Liver (tissue), 9 donors: Measurements from ENCODE around the gene MTHFD1L. TPM values are rescaled to one million over a fixed set of nuclear protein-coding genes. Genes with fewer than 3 reads are reported as not detected.

Source experiments
- DNase-seq: peaks from one replicate; pipeline ENCODE4 v3.0.0-alpha.2; 2017; ENCODE audit warnings: low spot score
- H3K27ac ChIP-seq, 2 donors: one replicate each; pipeline ENCODE4 v1.7.0; 2013; ENCODE audit warnings: inconsistent platforms in 2 of 2, low read length in 2 of 2, control low read depth in 1 of 2, low read depth in 1 of 2, mild to moderate bottlenecking in 1 of 2
- H3K27me3 ChIP-seq, 4 donors: one replicate each; pipeline versions ENCODE4 v1.6.1 to v1.7.0; 2013; ENCODE audit warnings: low read length in 3 of 4, inconsistent platforms in 1 of 4, mild to moderate bottlenecking in 1 of 4, moderate library complexity in 1 of 4; ENCODE audit not compliant: control insufficient read depth in 4 of 4, insufficient read depth in 4 of 4
- H3K36me3 ChIP-seq, 4 donors: one replicate each; pipeline versions ENCODE4 v1.6.1 to v1.7.0; 2013; ENCODE audit warnings: low read length in 3 of 4, mild to moderate bottlenecking in 3 of 4, low read depth in 1 of 4, moderate library complexity in 1 of 4; ENCODE audit not compliant: control insufficient read depth in 4 of 4, insufficient read depth in 3 of 4
- H3K4me1 ChIP-seq, 4 donors: one replicate each; pipeline versions ENCODE4 v1.6.1 to v1.7.0; 2013; ENCODE audit warnings: low read length in 3 of 4, mild to moderate bottlenecking in 3 of 4, moderate library complexity in 1 of 4; ENCODE audit not compliant: control insufficient read depth in 4 of 4, insufficient read depth in 4 of 4
- H3K4me3 ChIP-seq, 3 donors: one replicate each; pipeline versions ENCODE4 v1.6.1 to v1.7.0; 2013; ENCODE audit warnings: low read length in 3 of 3, control low read depth in 1 of 3, low read depth in 1 of 3, mild to moderate bottlenecking in 1 of 3
- H3K9ac ChIP-seq, 2 donors: one replicate each; pipeline ENCODE4 v1.7.0; 2013; ENCODE audit warnings: low read length in 2 of 2, mild to moderate bottlenecking in 2 of 2, moderate library complexity in 2 of 2, control low read depth in 1 of 2, low read depth in 1 of 2
- H3K9me3 ChIP-seq, 4 donors: one replicate each; pipeline versions ENCODE4 v1.6.1 to v1.7.0; 2013; ENCODE audit warnings: low read length in 3 of 4; ENCODE audit not compliant: control insufficient read depth in 4 of 4
- ATF3 ChIP-seq: IDR thresholded peaks from 2 replicates; pipeline ENCODE4 v1.6.1; 2016; ENCODE audit warnings: antibody characterized with exemption
- EGR1 ChIP-seq, 2 donors: IDR thresholded peaks; 2 replicates each; pipeline ENCODE4 v1.6.1; 2016 to 2018; ENCODE audit warnings: antibody characterized with exemption in 2 of 2, low read depth in 2 of 2
- FOXA1 ChIP-seq: IDR thresholded peaks from 2 replicates; pipeline ENCODE4 v1.6.1; 2016; ENCODE audit warnings: antibody characterized with exemption
- FOXA2 ChIP-seq: IDR thresholded peaks from 2 replicates; pipeline ENCODE4 v1.6.1; 2016; ENCODE audit warnings: antibody characterized with exemption
- HNF4A ChIP-seq, 2 donors: conservative IDR thresholded peaks; 2 replicates each; pipeline ENCODE4 v1.6.1; 2016; ENCODE audit warnings: antibody characterized with exemption in 2 of 2, mild to moderate bottlenecking in 2 of 2
- HNF4G ChIP-seq: IDR thresholded peaks from 2 replicates; pipeline ENCODE4 v1.6.1; 2016; ENCODE audit warnings: antibody characterized with exemption
- MAX ChIP-seq: IDR thresholded peaks from 2 replicates; pipeline ENCODE4 v1.6.1; 2016; ENCODE audit warnings: antibody characterized with exemption
- RAD21 ChIP-seq, 2 donors: IDR thresholded peaks; 2 replicates each; pipeline ENCODE4 v1.6.1; 2016; ENCODE audit warnings: antibody characterized with exemption in 2 of 2, mild to moderate bottlenecking in 2 of 2
- TAF1 ChIP-seq: conservative IDR thresholded peaks from 2 replicates; pipeline ENCODE4 v1.6.1; 2016; ENCODE audit warnings: antibody characterized with exemption, mild to moderate bottlenecking
- ZBTB33 ChIP-seq: IDR thresholded peaks from 2 replicates; pipeline ENCODE4 v1.6.1; 2016; ENCODE audit warnings: antibody characterized with exemption
- WGBS: extraction: QIAGEN DNeasy Blood & Tissue Kit; methylation state at CpG from one replicate; pipeline ENCODE4 v1.1.7; 2013; 5-methylcytosine and 5-hydroxymethylcytosine counted together
- polyA plus RNA-seq, 2 donors: library from polyadenylated mRNA; stranded (reverse) in 1 of 2; unstranded in 1 of 2; fragments of 200-250 nt in 1 of 2; fragments of >200 nt in 1 of 2; fragmentation: Nextera tagmentation in 1 of 2; extraction: Ambion mirVana in 1 of 2; gene quantifications; one replicate each; pipeline versions ENCODE4 v1.2.1 to v1.2.3, GENCODE V29; 2013 to 2015
- total RNA-seq, 2 donors: library from RNA; depleted of rRNA; stranded (reverse); fragments of >200 nt; gene quantifications; one replicate each; pipeline ENCODE4 v1.2.3, GENCODE V29; 2014
- TF ChIP-seq, protein P1 (sequence below): fragments of 150-350 bp; IDR thresholded peaks from 2 replicates; pipeline ENCODE4 v1.5.1; 2017; ENCODE audit warnings: improper control_type of control experiment, low read depth, low read length; ENCODE audit not compliant: missing input control
- donor health status: healthy.
- donor health status: healthy.
- donor health status: healthy.
- donor health status: healthy.
- donor health status: healthy.

Gene MTHFD1L
- total and polyA plus RNA-seq, 4 donors: 2.0 to 7.7 (median 2.8) TPM

- Histone ChIP-seq H3K36me3 (no peaks in the 10 kb centered on the region), H3K4me3 (no peak overlapping the region), H3K27me3 (no peaks in the 10 kb centered on the region), H3K4me1 (peaks cover 1 to 33% (median 9%) of the 10 kb centered on the region in 4 donors), H3K9ac (no peak overlapping the region), H3K9me3 (no peaks in the 10 kb centered on the region), H3K27ac (no peak overlapping the region)
- 97% methylated on average over 12 of the region's 12 CpGs for WGBS
- TF ChIP-seq, protein P1, sequence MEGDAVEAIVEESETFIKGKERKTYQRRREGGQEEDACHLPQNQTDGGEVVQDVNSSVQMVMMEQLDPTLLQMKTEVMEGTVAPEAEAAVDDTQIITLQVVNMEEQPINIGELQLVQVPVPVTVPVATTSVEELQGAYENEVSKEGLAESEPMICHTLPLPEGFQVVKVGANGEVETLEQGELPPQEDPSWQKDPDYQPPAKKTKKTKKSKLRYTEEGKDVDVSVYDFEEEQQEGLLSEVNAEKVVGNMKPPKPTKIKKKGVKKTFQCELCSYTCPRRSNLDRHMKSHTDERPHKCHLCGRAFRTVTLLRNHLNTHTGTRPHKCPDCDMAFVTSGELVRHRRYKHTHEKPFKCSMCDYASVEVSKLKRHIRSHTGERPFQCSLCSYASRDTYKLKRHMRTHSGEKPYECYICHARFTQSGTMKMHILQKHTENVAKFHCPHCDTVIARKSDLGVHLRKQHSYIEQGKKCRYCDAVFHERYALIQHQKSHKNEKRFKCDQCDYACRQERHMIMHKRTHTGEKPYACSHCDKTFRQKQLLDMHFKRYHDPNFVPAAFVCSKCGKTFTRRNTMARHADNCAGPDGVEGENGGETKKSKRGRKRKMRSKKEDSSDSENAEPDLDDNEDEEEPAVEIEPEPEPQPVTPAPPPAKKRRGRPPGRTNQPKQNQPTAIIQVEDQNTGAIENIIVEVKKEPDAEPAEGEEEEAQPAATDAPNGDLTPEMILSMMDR: no peak
- no peak for TF ChIP-seq EGR1 (IDR thresholded peaks at IDR 0.05; ENCODE audit: low read depth in 2 of 2)
- no peak for TF ChIP-seq FOXA1
- TF ChIP-seq ZBTB33: no peak
- DNase-seq: no peak
These were observed 198.5 kb downstream of the MTHFD1L start for GRCh38 chr6:151063842-151064647.

- no peak for TF ChIP-seq ATF3
- TF ChIP-seq HNF4A (conservative IDR thresholded peaks at IDR 0.05): no peak
- TF ChIP-seq TAF1: no peak
- TF ChIP-seq FOXA2: no peak
- Histone ChIP-seq H3K4me1 (peaks cover 1 to 28% (median 9%) of the 10 kb centered on the region in 4 donors), H3K9ac (no peak overlapping the region), H3K27ac (no peak overlapping the region), H3K36me3 (no peaks in the 10 kb centered on the region), H3K27me3 (no peaks in the 10 kb centered on the region), H3K9me3 (no peaks in the 10 kb centered on the region), H3K4me3 (no peak overlapping the region)
- no peak for DNase-seq
- WGBS: 96% methylated on average over 10 of the region's 10 CpGs
These were observed 199.7 kb downstream of the MTHFD1L start for GRCh38 chr6:151065027-151065815.

DNA sequence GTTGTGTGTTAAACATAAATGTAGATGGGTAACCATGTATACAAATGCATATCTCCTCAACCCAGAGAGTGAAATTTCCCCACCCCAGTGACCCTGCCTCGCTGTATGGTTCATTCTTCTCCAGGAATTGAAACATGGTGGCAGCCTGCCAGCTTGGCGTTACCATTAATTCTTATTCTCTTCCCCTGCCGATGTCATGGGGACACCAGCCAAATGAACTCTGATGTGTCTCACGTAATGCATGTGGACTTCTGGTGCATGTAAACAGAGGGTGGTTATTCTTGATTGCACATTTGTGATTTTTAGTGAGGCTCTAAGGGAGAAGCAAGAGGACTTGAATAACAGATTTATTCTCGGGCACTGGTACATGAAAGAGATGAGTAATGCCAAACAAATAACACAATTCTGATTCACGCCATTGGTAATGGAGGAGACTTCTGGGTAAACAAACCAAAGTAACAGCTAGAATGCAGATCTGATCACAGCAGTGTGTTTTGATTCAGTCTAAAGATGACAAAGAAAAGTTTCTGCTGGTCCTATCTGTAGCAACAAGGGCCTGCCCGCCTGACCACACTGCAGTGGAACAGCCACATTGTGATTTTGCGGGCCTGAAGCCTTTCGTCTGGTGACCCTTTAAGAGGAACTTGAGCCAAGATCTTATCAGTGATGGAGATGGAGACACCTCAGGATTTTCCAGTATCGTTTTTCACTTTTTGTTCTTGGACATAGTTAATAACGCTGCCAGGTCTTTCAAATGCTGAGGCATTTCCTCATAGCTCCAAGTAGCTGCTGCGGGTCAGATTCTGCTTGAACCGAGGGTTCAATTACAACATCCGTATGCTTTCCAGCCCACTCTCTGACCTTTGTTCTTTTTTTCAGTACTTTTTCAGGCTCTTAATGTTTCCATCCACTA lies 202.4 kb downstream of the MTHFD1L start:
- peaks cover 1 to 25% (median 8%) of the 10 kb centered on the region in 4 donors for H3K4me1 ChIP-seq
- WGBS: 23% methylated on average over 14 of the region's 14 CpGs
- H3K27me3 ChIP-seq: no peaks in the 10 kb centered on the region
- no peaks in the 10 kb centered on the region for H3K36me3 ChIP-seq
- peak overlapping the region; percentile 32 to 78 for H3K9ac ChIP-seq
- H3K27ac ChIP-seq: peak overlapping the region; percentile 94 to 97
- no peak overlapping the region for H3K4me3 ChIP-seq
- H3K9me3 ChIP-seq: no peaks in the 10 kb centered on the region
- DNase-seq: no peak
- TF ChIP-seq MAX: peak; percentile 22
- TF ChIP-seq ZBTB33: peak; percentile 55
- TF ChIP-seq, protein P1: no peak
- no peak for TF ChIP-seq TAF1
- peak; percentile 74 for TF ChIP-seq HNF4G
- TF ChIP-seq EGR1 (IDR thresholded peaks at IDR 0.05; ENCODE audit: low read depth in 2 of 2): peak in 1 of 2 donors; percentile 23
- peak; percentile 39 to 54 for TF ChIP-seq RAD21 (IDR thresholded peaks at IDR 0.05)
- TF ChIP-seq FOXA1: peak; percentile 91
- peak; percentile 43 for TF ChIP-seq ATF3
